Measurements from ENCODE around the gene TNFRSF4. TPM values are rescaled to one million over a fixed set of nuclear protein-coding genes. Genes with fewer than 3 reads are reported as not detected.

Gene TNFRSF4
- total and polyA plus RNA-seq, 2 donors from 2014 or later = 3.3 to 5.1 TPM

GRCh38 chr1:1199961-1200875, 13.7 kb downstream of the TNFRSF4 start:
- no peak for TF ChIP-seq CTCF (IDR thresholded peaks at IDR 0.05; ENCODE audit: borderline replicate concordance, extremely low read depth, insufficient read depth)
- H3K27me3 ChIP-seq (ENCODE audit: control insufficient read depth, insufficient read depth, low read length) = no peaks in the 10 kb centered on the region
- H3K4me1 ChIP-seq (ENCODE audit: control insufficient read depth in 2 of 3, insufficient read depth in 2 of 3, low read depth in 1 of 3, low read length in 3 of 3) = no peaks in the 10 kb centered on the region
- FAIRE-seq (no peak), DNase-seq (peak in 2 of 5 donors; percentile 59 to 70)
- H3K9ac ChIP-seq (ENCODE audit: low read length in 3 of 3) = no peak overlapping the region
- H3K27ac ChIP-seq (ENCODE audit: low read depth in 2 of 2, low read length in 2 of 2) = no peak overlapping the region
- no peaks in the 10 kb centered on the region for H3K9me3 ChIP-seq (ENCODE audit: control insufficient read depth in 2 of 3, insufficient read depth in 1 of 3, low read length in 3 of 3)
- no peak overlapping the region for H3K4me3 ChIP-seq (ENCODE audit: low read length in 3 of 3)
- intact Hi-C loops (cut with DNase I) = no loop called here
- no peaks in the 10 kb centered on the region for H3K36me3 ChIP-seq (ENCODE audit: control insufficient read depth in 2 of 3, insufficient read depth in 3 of 3, low read length in 3 of 3)

DNA sequence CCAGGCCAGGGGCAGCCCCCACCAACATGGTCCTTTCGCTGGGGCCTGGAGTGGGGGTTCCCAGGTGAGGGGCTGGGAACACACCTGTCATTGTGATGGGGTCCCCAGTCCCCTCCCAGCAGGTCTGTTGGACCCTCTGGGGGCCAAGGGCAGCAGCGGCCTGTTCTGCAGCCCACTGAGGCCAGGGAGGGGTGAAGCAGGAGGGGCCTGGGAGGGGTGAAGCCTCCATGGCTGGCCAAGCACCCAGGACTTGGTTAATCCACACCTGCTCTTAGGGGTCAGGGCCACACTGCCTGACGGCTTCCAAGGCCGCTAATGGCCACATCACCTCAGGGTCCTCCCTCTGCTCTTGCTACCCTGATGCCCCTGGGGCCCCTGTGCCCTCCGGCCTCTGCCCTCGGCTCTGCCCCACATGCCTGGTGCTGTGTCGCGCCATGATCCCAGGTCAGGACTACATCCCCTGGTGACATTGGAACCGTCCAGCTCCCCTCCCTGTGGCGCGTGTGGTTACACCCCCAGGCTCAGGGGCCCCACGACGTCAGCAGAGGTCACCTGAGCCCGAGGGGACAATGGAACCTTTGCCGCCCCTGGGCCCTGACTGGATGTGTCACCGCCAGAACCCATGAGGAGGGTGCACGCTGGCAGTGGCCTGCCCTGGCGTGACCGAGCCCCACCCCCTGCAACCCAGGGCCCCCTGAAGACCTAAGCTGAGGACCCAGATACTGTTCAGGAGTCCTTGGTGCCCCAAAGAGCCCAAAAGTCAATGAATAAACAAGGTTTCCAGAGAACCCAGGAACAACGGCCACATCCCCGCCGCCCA, 14.6 kb downstream of the TNFRSF4 start:
- intact Hi-C loops (cut with DNase I) = no loop called here
- Histone ChIP-seq H3K4me3 (ENCODE audit: low read length in 3 of 3) (no peak overlapping the region), H3K9me3 (ENCODE audit: control insufficient read depth in 2 of 3, insufficient read depth in 1 of 3, low read length in 3 of 3) (no peaks in the 10 kb centered on the region), H3K27ac (ENCODE audit: low read depth in 2 of 2, low read length in 2 of 2) (no peak overlapping the region), H3K9ac (ENCODE audit: low read length in 3 of 3) (no peak overlapping the region), H3K27me3 (ENCODE audit: control insufficient read depth, insufficient read depth, low read length) (no peaks in the 10 kb centered on the region), H3K36me3 (ENCODE audit: control insufficient read depth in 2 of 3, insufficient read depth in 3 of 3, low read length in 3 of 3) (no peaks in the 10 kb centered on the region), H3K4me1 (ENCODE audit: control insufficient read depth in 2 of 3, insufficient read depth in 2 of 3, low read depth in 1 of 3, low read length in 3 of 3) (no peaks in the 10 kb centered on the region)
- FAIRE-seq (no peak), DNase-seq (peak in 2 of 5 donors; percentile 54 to 79)
- no peak for TF ChIP-seq CTCF (IDR thresholded peaks at IDR 0.05; ENCODE audit: borderline replicate concordance, extremely low read depth, insufficient read depth)

- intact Hi-C loops (cut with DNase I) = no loop called here
- no peak overlapping the region for H3K9ac ChIP-seq (ENCODE audit: low read length in 3 of 3)
- H3K4me1 ChIP-seq (ENCODE audit: control insufficient read depth in 2 of 3, insufficient read depth in 2 of 3, low read depth in 1 of 3, low read length in 3 of 3) = no peaks in the 10 kb centered on the region
- no peak overlapping the region for H3K27ac ChIP-seq (ENCODE audit: low read depth in 2 of 2, low read length in 2 of 2)
- H3K4me3 ChIP-seq (ENCODE audit: low read length in 3 of 3) = no peak overlapping the region
- TF ChIP-seq CTCF (IDR thresholded peaks at IDR 0.05; ENCODE audit: borderline replicate concordance, extremely low read depth, insufficient read depth) = no peak
- H3K36me3 ChIP-seq (ENCODE audit: control insufficient read depth in 2 of 3, insufficient read depth in 3 of 3, low read length in 3 of 3) = no peaks in the 10 kb centered on the region
- FAIRE-seq (no peak), DNase-seq (peak in 2 of 5 donors; percentile 39 to 71)
- no peaks in the 10 kb centered on the region for H3K27me3 ChIP-seq (ENCODE audit: control insufficient read depth, insufficient read depth, low read length)
- H3K9me3 ChIP-seq (ENCODE audit: control insufficient read depth in 2 of 3, insufficient read depth in 1 of 3, low read length in 3 of 3) = no peaks in the 10 kb centered on the region
These were observed 15.4 kb downstream of the TNFRSF4 start for GRCh38 chr1:1198423-1199140.
